NT2/D1 (cell line): ENCODE data around the gene RAB5IF.

Experiments
- SUZ12 ChIP-seq: IDR thresholded peaks from 2 replicates; pipeline ENCODE4 v1.6.1; 2011; ENCODE audit not compliant: insufficient read length, insufficient read depth; ENCODE audit errors: extremely low read depth
- YY1 ChIP-seq: IDR thresholded peaks from 2 replicates; pipeline ENCODE4 v1.6.1; 2011; ENCODE audit not compliant: insufficient read length, insufficient read depth
- ZNF274 ChIP-seq: IDR thresholded peaks from 2 replicates; pipeline ENCODE4 v1.6.1; 2011; ENCODE audit warnings: mild to moderate bottlenecking, low read depth, low read length

DNA sequence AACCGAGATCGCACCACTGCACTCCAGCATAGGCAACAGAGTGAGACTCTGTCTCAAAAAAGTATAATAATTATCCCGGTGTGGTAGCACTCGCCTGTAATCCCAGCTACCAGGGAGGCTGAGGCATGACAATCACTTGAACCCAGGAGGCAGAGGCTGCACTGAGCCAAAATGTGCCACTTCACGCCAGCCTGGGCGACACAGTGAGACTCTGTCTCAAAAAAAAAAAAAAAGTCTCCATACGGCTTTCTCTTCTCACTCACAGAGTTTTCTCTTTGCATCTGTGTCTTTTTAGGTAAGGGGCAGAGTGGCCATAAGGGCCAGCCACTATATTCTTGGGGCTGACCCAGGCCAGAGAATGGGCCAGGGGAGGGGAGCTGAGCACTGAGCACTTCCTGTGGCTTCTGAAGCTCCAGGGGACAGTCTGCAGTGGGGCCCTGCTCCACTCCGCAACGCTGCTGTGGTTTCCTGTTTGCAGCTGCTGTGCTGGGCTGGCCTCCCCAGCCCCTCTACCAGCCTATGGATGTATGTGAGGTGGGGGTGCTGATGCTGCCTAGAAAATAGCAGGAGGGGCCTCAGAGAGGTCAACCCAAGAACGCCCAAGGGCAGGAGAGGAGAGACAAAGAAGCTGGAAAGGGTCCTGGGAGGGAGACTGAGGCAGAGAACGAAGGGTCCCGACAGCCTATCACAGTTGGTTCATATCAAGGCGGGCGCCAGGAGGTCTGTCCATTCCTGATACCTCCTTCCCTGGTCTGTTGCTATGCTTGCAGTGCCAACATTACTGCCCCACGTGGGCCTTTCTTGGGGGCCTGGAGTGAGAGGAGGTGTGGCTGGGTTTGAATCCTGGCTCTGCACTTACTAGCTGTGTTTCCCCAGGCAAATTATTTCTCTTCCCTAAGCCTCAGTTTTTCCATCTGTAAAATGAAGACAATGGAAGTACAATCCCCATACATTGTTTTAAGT lies 24.4 kb downstream of the RAB5IF start:
- TF ChIP-seq YY1 (no peak), ZNF274 (no peak), SUZ12 (no peak)
